ENCODE results near the gene NOXA1.

The NOXA1 gene

GRCh38 chr9:137452761-137453642 is 29.8 kb downstream of the NOXA1 start:
- no peak for DNase-seq (ENCODE audit: low read depth in 2 of 2)

DNA sequence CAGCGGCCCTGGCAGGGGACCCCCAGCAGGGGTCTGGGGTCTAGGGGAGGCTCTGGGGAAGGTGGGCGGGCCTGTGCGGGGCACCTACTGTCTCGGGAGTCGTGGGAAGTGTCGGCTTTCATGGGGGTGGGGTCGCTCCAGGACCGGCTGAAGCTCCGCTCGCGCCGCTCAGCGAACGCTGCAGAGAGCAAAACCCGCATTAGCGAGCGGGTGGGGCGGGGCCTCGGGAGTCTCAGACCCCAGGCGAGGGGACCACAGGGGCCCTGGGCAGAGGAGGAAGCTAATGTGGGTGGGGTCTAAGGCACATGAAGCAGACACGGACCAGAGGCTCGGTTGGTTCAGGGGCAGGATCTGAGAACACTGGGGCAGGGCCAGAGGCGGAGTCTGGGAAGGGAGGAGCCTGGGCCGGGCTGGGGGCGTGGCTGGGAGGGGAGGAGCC is 30.5 kb downstream of the NOXA1 start:
- no peak for DNase-seq (ENCODE audit: low read depth in 2 of 2)

- no peak for DNase-seq (ENCODE audit: low read depth in 2 of 2)
Measured at GRCh38 chr9:137454145-137454596, 31.0 kb downstream of the NOXA1 start.

DNA sequence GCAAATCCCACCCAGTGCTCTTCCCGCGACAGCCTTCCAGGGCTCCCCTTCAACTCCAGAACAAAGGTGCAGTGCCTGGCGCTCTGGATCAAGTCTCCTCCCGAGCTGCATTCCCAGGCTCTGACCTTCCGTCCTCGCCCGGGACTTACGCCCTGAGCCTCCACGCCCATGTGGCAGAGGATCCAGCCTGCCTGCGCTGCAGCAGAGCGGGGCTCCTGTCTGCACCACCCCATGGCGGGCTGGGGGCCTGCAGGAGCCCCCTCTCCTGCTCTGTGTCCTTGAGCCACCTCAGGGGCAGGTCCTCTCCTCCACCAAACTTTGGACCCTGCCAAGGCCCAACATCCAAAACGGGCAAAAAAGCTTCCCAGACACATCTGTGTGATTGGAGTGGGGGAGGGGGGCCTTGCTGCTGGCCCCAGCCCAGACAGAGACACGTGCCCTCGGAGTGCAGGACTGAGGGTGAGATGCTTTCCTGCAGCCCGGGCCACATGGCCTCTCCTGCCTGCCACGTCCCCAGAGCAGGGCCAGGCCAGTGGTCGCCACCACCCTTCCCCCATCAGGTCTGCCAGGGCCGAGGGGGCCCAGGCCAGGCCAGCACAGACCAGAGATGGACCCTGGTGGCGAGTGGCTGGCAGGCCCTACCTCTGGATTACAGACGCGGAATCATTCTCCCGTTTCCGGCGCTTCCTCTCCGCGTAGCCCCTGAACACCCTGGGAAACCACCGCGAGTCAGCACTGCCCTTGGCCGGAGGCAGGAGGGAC is 31.6 kb downstream of the NOXA1 start:
- DNase-seq (ENCODE audit: low read depth in 2 of 2), result no peak

DNA sequence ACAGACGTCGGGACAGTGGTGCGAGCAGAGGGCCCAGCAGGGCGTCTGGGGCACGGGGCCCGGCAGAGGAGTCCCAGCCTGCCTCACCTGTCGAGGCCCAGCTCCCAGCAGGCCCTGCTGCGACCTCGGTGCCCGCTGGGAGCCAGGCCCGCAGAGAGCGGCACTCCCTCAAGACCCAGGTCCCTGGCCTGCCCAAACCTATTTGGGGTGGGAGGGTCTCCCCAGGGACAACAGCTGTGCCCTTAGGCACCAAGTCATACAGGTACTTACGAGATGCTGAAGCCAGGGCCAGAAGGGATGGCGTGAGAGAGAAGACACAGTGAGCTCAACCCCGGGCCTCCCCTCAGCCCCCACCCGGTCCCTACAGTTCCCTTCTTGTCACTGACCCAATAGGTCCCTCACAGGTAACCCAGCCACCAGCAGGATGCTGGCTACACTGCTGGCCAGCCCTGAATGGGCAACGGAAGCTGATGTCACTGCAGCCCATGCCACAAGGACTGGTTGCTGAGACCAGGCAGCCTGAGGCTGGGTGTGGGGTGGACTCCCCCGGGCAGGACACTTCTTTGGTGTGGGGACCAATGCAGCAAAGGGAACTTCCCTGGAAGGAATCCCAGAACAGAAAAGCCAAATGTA is 32.3 kb downstream of the NOXA1 start:
- no peak for DNase-seq (ENCODE audit: low read depth in 2 of 2)

DNA sequence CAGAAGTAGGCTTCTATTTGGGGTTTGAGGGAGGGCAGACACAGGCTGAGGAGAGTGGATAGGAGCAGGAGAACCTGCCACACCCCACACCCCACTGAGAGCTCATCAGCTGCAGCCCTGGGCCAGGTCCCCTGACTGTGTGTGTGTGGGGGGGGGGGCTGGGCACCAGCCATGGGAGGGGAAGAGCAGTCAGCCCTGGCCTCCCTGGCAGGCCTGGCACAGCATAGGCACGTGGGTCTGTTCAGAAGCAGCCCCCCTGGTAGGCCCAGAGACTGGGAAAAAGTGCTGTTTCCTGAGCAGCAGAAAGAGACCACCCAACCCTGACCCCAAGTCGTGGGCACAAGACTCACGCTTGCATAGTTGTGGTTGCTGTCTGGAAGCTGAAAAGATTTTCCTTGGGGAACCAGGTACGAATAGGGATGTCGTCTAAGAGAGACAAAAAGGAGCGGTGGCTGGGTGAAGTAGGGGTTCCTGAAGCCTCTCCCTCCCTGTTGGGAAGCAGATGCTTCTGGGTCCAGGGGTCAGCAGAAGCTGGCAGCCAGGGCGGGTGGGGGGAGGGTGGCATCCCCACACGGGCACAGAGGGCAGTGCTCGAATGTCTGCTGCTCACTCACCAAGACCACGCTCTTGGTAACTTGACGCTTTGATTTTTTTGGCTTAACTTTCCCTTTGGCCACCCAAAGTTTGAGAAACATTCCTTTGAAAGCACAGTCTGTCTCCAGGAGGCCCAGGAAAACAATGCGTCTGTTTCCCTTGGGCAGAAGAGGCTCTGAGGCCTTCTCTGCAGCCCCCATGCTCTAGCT is 33.1 kb downstream of the NOXA1 start:
- no peak for DNase-seq (ENCODE audit: low read depth in 2 of 2)

GRCh38 chr9:137456864-137457405 is 33.7 kb downstream of the NOXA1 start:
- DNase-seq (ENCODE audit: low read depth in 2 of 2), result no peak

GRCh38 chr9:137457406-137458193 is 34.4 kb downstream of the NOXA1 start:
- DNase-seq (ENCODE audit: low read depth in 2 of 2), result no peak

DNA sequence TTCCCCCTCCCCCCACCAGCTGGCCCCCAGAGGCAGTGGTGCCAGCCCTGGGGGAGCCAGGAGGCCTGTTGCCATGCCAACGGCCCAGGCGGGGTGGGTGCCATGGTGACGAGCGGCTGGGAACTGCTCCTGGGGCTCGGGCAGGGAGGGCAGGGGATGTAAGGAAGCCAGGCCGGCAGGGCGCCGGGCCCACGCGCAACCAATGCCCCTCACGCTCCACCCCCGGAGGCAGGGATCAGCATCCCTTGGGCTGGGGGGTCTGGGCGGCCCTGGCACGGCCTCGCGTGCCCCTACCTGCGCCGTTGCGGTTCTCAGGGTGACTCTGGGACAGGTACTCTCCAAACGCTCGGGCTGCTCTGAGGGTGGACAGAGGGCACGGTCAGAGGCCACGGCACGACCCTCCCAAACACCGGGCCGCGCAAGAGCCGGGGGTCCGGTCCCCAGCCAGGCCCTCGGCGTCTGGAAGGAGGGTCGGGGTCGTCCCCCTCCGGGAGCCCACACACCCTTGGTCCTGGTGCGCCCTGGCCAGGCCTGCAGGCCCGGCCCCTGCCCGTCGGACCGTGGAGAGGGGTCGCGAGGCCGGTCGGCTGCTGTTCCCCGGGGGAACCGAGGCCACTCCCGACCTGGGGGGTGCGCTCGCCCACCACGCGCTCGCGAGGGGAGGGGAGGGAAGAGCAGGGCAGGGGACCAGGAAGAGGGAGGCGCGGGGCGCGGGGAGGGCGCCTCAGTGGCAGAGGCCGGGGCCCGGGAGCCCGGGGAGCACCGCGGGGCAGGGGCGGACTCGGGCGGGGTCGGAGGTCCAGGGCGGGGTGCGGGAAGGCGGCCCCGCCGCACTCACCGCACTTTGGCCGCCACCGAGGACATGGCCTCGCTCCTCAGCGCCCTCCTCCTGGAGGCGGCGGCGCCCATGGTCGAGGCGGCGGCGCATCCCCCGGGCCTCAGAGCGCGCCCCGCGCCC is 35.3 kb downstream of the NOXA1 start:
- no peak for DNase-seq (ENCODE audit: low read depth in 2 of 2)

GRCh38 chr9:137459152-137459600 is 36.0 kb downstream of the NOXA1 start, which contains the start of gene NSMF:
NSMF (minus strand) TSS chr9:137459334; CDS start chr9:137459102, 232 bp downstream.
- DNase-seq (ENCODE audit: low read depth in 2 of 2), result peak; percentile 85 to 89

GRCh38 chr9:137459601-137460362 is 36.6 kb downstream of the NOXA1 start:
- no peak for DNase-seq (ENCODE audit: low read depth in 2 of 2)

DNA sequence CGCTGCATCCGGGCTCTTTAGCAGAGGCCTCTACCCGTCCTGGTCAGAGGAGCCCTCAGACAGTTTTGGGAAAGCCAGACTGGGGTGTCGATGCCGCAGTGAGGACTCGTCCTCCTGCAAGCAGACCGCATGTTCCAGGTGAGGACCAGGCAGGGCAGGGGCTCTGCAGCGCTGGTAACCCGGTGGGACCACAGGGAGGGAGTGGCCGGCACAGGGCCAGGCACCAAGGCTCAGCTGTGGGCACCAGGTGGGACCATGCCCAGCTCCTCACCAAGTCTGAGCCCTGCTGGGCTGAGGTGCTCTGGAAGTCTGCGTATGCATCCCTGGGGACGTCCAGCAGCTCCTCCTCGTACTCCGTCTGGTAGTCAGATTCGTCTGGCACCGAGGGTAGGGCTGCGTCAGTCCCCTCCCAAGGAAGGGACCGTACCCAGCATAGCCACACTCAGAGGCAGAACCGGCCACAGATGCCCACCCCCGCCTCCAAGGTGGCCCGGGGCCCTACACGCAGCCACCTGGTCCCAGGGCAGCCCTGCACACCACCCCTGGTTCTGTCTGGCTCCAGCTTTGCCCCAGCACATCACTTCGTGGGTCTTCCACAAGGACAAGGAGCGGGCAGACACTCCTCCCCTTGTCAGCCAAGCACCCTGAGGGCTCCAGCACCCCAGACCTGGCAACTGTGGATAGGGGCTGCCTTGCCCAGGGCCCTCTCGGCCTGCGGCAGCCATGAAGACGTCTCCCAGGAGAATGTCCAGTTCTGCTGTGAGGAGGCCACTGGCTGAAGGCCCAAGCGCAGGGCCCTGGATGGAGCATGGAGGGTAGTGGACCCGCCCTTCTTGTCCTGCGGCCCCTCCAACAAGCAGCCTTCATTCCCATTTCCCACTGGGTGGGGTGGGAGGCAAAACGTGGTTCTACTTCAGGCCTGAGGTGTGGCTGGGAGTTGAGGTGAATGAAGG is 37.4 kb downstream of the NOXA1 start:
- no peak for DNase-seq (ENCODE audit: low read depth in 2 of 2)

GRCh38 chr9:137461316-137461662 is 38.1 kb downstream of the NOXA1 start:
- no peak for DNase-seq (ENCODE audit: low read depth in 2 of 2)

GRCh38 chr9:137461663-137462395 is 38.6 kb downstream of the NOXA1 start:
- DNase-seq (ENCODE audit: low read depth in 2 of 2), result peak; percentile 58 to 67

- no peak for DNase-seq (ENCODE audit: low read depth in 2 of 2)
Measured at GRCh38 chr9:137462396-137462985, 39.3 kb downstream of the NOXA1 start.

Data from stimulated activated CD8-positive, alpha-beta memory T cell treated with anti-CD3 and anti-CD28 coated beads, Interleukin-7, amount 100 ng/mL, for 1 hour (primary cell).